PC-3 (cell line): ENCODE data around the gene TFB1M. TPM values are rescaled to one million over a fixed set of nuclear protein-coding genes. Genes with fewer than 3 reads are reported as not detected.

ENCODE experiments used
- ATAC-seq: fragments of 200-7000 bp; cut with Tn5 transposase; 2 replicates; pipeline ENCODE4 v1.9.1; 2020; ENCODE audit warnings: mild to moderate bottlenecking, moderate library complexity
- BruUV-seq: library from RNA; stranded (reverse); fragments of 400-500 nt; replicated peaks from 2 replicates; lab custom pipeline; 2021; lab: Mats Ljungman, UMichigan
- CTCF ChIA-PET: fragments of 300-600 bp; sonication (Branson Sonifier 250); formaldehyde crosslinking; loops from one replicate; lab custom pipeline; 2022; ENCODE audit warnings: antibody characterized with exemption; lab: Charles Lee
- POLR2A ChIA-PET: fragments of 300-600 bp; sonication (Branson Sonifier 250); formaldehyde crosslinking; loops from one replicate; lab custom pipeline; 2022; ENCODE audit warnings: antibody characterized with exemption; ENCODE audit not compliant: unreplicated experiment; lab: Charles Lee
- DNase-seq: peaks from one replicate; pipeline ENCODE4 v3.0.0-alpha.2; 2015
- H2AFZ ChIP-seq: fragments of 300-600 bp; sonication (generic); 2 replicates; pipeline ENCODE4 v1.6.0; 2016; ENCODE audit warnings: antibody characterized with exemption, low read length
- H3F3A ChIP-seq: fragments of 300-600 bp; sonication (generic); one replicate; pipeline ENCODE4 v1.6.0; 2017; ENCODE audit warnings: antibody characterized with exemption, low read length, control low read depth, mild to moderate bottlenecking; ENCODE audit not compliant: unreplicated experiment
- H3K27ac ChIP-seq: fragments of 300-600 bp; sonication (generic); 2 replicates; pipeline ENCODE4 v1.5.1; 2016; ENCODE audit warnings: mild to moderate bottlenecking, low read length
- H3K27me3 ChIP-seq: fragments of 300-600 bp; sonication (generic); 2 replicates; pipeline ENCODE4 v1.6.1; 2016; ENCODE audit warnings: low read length, mixed read lengths
- H3K36me3 ChIP-seq: fragments of 300-600 bp; sonication (generic); 2 replicates; pipeline ENCODE4 v1.6.1; 2016; ENCODE audit warnings: low read depth, mixed run types, low read length, mixed read lengths
- H3K4me1 ChIP-seq: fragments of 300-600 bp; sonication (generic); 2 replicates; pipeline ENCODE4 v1.5.1; 2016; ENCODE audit warnings: low read length; ENCODE audit not compliant: insufficient read depth
- H3K4me2 ChIP-seq: fragments of 300-600 bp; sonication (generic); 2 replicates; pipeline ENCODE4 v1.6.0; 2016; ENCODE audit warnings: low read length
- H3K4me3 ChIP-seq: fragments of 300-600 bp; sonication (generic); 2 replicates; pipeline ENCODE4 v1.5.1; 2016; ENCODE audit warnings: mild to moderate bottlenecking, low read length, mixed read lengths
- H3K79me2 ChIP-seq: fragments of 300-600 bp; sonication (generic); 2 replicates; pipeline ENCODE4 v1.6.1; 2017; ENCODE audit warnings: low read length, mixed read lengths
- H3K9ac ChIP-seq: fragments of 300-600 bp; sonication (generic); 2 replicates; pipeline ENCODE4 v1.6.0; 2016; ENCODE audit warnings: mild to moderate bottlenecking, low read length
- H3K9me2 ChIP-seq: fragments of 300-600 bp; sonication (generic); replicated peaks from 2 replicates; pipeline ENCODE4 v1.6.1; 2016; ENCODE audit warnings: mixed run types, low read length, mixed read lengths
- H3K9me3 ChIP-seq: fragments of 300-600 bp; sonication (generic); 2 replicates; pipeline ENCODE4 v1.6.1; 2016; ENCODE audit warnings: low read length, mixed read lengths
- H4K20me1 ChIP-seq: fragments of 300-600 bp; sonication (generic); 2 replicates; pipeline ENCODE4 v1.6.1; 2016; ENCODE audit warnings: low read length, mixed read lengths
- CTCF ChIP-seq: fragments of 300-600 bp; sonication (generic); conservative IDR thresholded peaks from 2 replicates; pipeline ENCODE4 v1.5.1; 2017; ENCODE audit warnings: antibody characterized with exemption, low read depth, mild to moderate bottlenecking, low read length
- EZH2 ChIP-seq: fragments of 300-600 bp; sonication (generic); IDR thresholded peaks from one replicate; pipeline ENCODE4 v1.6.1; 2017; ENCODE audit warnings: antibody characterized with exemption, mild to moderate bottlenecking, low read length; ENCODE audit not compliant: unreplicated experiment
- EZH2phosphoT487 ChIP-seq: fragments of 300-600 bp; sonication (generic); IDR thresholded peaks from 2 replicates; pipeline ENCODE4 v1.6.1; 2018; ENCODE audit warnings: mild to moderate bottlenecking, antibody characterized with exemption, low read length, borderline replicate concordance
- intact Hi-C: fragments of 100-400 bp; cut with micrococcal nuclease; formaldehyde crosslinking; loops from 2 replicates; pipeline ENCODE4 v1.9.0; 2023
- total RNA-seq: library from RNA; depleted of rRNA; stranded (reverse); fragments of >200 nt; gene quantifications from 2 replicates; pipeline ENCODE4 v1.2.3, GENCODE V29; 2014

TFB1M gene
- total RNA-seq, 1 experiment from 2014 or later: 23.1 TPM

- H2AFZ ChIP-seq: no peak overlapping the region
- no peaks in the 10 kb centered on the region for H3K4me1 ChIP-seq
- H3K9me3 ChIP-seq: no peaks in the 10 kb centered on the region
- ATAC-seq (no peak), DNase-seq (peak; percentile 20)
- POLR2A ChIA-PET: no interaction called here
- H3K79me2 ChIP-seq: no peaks in the 10 kb centered on the region
- no TSS peak for BruUV-seq
- H3K9me2 ChIP-seq: no peaks in the 10 kb centered on the region
- no peak overlapping the region for H3K4me2 ChIP-seq
- no peaks in the 10 kb centered on the region for H3K27me3 ChIP-seq
- TF ChIP-seq CTCF: no peak
- no peaks in the 10 kb centered on the region for H3K36me3 ChIP-seq
- CTCF ChIA-PET: no interaction called here
- H3F3A ChIP-seq: no peaks in the 10 kb centered on the region
- no peak overlapping the region for H3K27ac ChIP-seq
- H3K9ac ChIP-seq: no peak overlapping the region
- H4K20me1 ChIP-seq: no peaks in the 10 kb centered on the region
- H3K4me3 ChIP-seq: no peak overlapping the region
- intact Hi-C loops: no loop called here
Observed at GRCh38 chr6:155212616-155213380, 101.5 kb downstream of the TFB1M start.

GRCh38 chr6:155212106-155212505 is 102.2 kb downstream of the TFB1M start:
- ATAC-seq: no peak
- H3K27ac ChIP-seq: no peak overlapping the region
- no peaks in the 10 kb centered on the region for H3K79me2 ChIP-seq
- TF ChIP-seq CTCF (no peak), EZH2 (no peak), EZH2phosphoT487 (no peak)
- BruUV-seq: no TSS peak
- H3K4me1 ChIP-seq: no peaks in the 10 kb centered on the region
- no peaks in the 10 kb centered on the region for H3K27me3 ChIP-seq
- DNase-seq: no peak
- H3K9me2 ChIP-seq: no peaks in the 10 kb centered on the region
- H3K9ac ChIP-seq: no peak overlapping the region
- POLR2A ChIA-PET: no interaction called here
- no peaks in the 10 kb centered on the region for H3K9me3 ChIP-seq
- H2AFZ ChIP-seq: no peak overlapping the region
- intact Hi-C loops: no loop called here
- H4K20me1 ChIP-seq: no peaks in the 10 kb centered on the region
- no peak overlapping the region for H3K4me3 ChIP-seq
- CTCF ChIA-PET: no interaction called here
- no peak overlapping the region for H3K4me2 ChIP-seq
- no peaks in the 10 kb centered on the region for H3K36me3 ChIP-seq
- H3F3A ChIP-seq: no peaks in the 10 kb centered on the region

GRCh38 chr6:155207223-155207622 is 107.1 kb downstream of the TFB1M start:
- H3K4me1 ChIP-seq: peaks cover 2% of the 10 kb centered on the region
- H3K4me2 ChIP-seq: no peak overlapping the region
- no peak overlapping the region for H3K9ac ChIP-seq
- intact Hi-C loops: no loop called here
- H3K4me3 ChIP-seq: no peak overlapping the region
- no peaks in the 10 kb centered on the region for H3K27me3 ChIP-seq
- H3K27ac ChIP-seq: no peak overlapping the region
- H3K79me2 ChIP-seq: no peaks in the 10 kb centered on the region
- H3K9me3 ChIP-seq: no peaks in the 10 kb centered on the region
- H4K20me1 ChIP-seq: no peaks in the 10 kb centered on the region
- no peak for TF ChIP-seq CTCF
- TF ChIP-seq EZH2phosphoT487: no peak
- no peak for TF ChIP-seq EZH2
- CTCF ChIA-PET: no interaction called here
- H3F3A ChIP-seq: peaks cover 2% of the 10 kb centered on the region
- DNase-seq (no peak), ATAC-seq (no peak)
- POLR2A ChIA-PET: no interaction called here
- no peaks in the 10 kb centered on the region for H3K9me2 ChIP-seq
- H2AFZ ChIP-seq: no peak overlapping the region
- no TSS peak for BruUV-seq
- no peaks in the 10 kb centered on the region for H3K36me3 ChIP-seq
